ENCODE measurements around the gene TOR1B.

Gene TOR1B

GRCh38 chr9:129845373-129845772 lies 42.4 kb downstream of the TOR1B start:
- DNase-seq (ENCODE audit: low read depth, low spot score) = no peak

GRCh38 chr9:129848712-129849441 lies 45.9 kb downstream of the TOR1B start:
- no peak for DNase-seq (ENCODE audit: low read depth, low spot score)

GRCh38 chr9:129849901-129850300 lies 46.9 kb downstream of the TOR1B start:
- DNase-seq (ENCODE audit: low read depth, low spot score) = no peak

GRCh38 chr9:129850821-129851550 lies 48.0 kb downstream of the TOR1B start:
- no peak for DNase-seq (ENCODE audit: low read depth, low spot score)

GRCh38 chr9:129851821-129852220 lies 48.8 kb downstream of the TOR1B start:
- no peak for DNase-seq (ENCODE audit: low read depth, low spot score)

- DNase-seq (ENCODE audit: low read depth, low spot score) = no peak
Measured at GRCh38 chr9:129852579-129852978, 49.6 kb downstream of the TOR1B start.

GRCh38 chr9:129853614-129854013 lies 50.6 kb downstream of the TOR1B start:
- no peak for DNase-seq (ENCODE audit: low read depth, low spot score)

GRCh38 chr9:129854588-129855110 lies 51.7 kb downstream of the TOR1B start:
- DNase-seq (ENCODE audit: low read depth, low spot score) = no peak

- no peak for DNase-seq (ENCODE audit: low read depth, low spot score)
Measured at GRCh38 chr9:129857207-129857606, 54.2 kb downstream of the TOR1B start.

GRCh38 chr9:129858167-129858962 lies 55.4 kb downstream of the TOR1B start:
- DNase-seq (ENCODE audit: low read depth, low spot score) = no peak
